ENCODE data around the gene OPCML.

OPCML gene

DNA sequence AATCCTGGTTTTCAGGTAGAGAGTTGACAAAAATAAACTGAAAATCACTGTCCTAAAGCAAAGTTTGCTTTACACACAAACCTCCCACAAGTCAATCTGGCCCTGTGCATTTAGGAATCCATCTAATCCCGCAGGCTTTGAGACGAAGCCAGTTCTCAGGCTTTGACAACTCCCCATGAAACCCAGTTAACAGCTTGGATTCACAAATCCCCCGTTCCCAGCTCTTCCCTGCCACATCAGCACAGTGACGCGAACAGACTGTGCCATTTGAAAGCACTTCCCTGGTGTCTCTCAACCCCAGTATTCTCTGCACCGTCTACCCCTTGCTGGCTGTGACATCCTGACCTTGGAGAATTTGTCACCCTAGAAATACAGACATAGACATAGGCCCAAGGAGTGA lies 117.8 kb downstream of the OPCML start:
- DNase-seq (ENCODE audit: low read depth in 1 of 2, low spot score in 1 of 2) = no peak

DNA sequence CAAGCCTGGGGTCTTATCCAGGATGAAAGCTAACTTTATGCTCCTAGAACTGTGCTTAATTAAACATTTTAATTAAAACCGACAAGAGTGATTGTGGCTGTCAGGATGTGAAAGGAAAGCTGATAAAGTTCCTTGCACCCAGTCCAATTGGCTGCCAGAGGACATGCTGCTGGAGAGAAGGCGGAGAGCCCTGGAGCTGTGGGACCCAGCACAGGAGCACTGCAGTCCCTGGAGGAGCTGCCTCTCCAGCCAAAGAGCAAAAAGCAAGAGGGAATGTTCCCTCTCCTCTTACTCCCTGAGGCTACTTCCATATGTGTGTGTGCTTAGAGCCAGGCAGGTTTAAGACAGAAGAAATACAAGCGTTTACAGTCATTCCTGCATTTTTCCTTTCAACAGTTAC lies 118.6 kb downstream of the OPCML start:
- DNase-seq (ENCODE audit: low read depth in 1 of 2, low spot score in 1 of 2) = no peak

DNA sequence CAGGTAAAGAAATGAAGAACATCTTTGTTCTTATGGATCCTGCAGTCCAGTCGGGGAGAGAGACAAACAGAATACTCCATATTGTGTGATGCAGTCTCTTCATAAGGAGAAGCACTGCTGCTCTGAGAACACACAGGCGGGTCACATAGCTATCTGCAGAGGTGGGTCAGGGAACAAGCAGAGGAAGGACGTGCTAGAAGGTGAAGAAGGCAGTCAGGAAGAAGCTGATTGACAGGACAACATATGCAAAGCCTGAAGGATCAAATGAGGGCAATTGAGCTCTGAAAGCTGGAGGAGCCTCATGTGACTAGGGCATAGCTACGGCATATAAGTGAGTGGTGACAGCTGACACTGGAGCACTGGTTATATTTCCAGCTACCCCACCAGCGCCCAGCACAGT lies 122.5 kb downstream of the OPCML start:
- DNase-seq (ENCODE audit: low read depth in 1 of 2, low spot score in 1 of 2) = no peak

DNA sequence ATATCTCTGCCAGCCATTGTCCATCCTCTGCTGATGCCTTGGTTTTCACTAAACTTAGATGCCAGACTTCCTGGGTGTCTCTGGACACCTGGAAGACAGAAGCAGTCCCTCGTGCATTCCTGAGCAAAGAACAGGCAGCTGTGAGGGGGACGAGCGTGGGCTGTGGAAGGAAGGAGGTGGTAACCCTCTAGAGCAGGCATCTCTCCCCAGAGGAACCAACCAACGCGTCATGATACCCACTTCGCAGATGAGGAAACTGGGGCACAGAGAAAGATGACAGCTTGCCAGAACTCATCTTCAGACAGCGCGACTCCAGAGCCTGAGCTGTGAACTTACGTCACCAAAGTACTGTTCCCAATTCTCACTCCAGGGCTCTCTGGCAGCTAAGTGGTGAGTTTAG lies 123.4 kb downstream of the OPCML start:
- DNase-seq (ENCODE audit: low read depth in 1 of 2, low spot score in 1 of 2) = no peak

DNA sequence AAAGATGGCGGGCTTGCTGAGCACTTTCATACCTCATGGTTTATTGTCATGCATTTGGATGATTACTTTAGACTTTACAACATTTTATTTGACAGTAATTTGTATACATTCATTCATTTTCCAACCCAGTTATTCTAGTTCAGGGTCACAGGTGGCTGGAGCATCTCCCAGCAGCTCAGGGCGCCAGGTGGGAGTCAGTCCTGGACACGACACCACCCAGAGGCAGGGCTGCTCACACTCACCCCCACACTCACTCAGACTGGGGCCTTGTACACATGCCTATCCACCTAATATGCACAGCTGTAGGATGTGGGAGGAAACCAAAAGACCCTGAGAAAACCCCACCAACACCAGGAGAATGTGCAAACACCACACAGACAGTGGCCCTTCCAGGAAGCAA lies 123.9 kb downstream of the OPCML start:
- DNase-seq (ENCODE audit: low read depth in 1 of 2, low spot score in 1 of 2) = no peak

DNA sequence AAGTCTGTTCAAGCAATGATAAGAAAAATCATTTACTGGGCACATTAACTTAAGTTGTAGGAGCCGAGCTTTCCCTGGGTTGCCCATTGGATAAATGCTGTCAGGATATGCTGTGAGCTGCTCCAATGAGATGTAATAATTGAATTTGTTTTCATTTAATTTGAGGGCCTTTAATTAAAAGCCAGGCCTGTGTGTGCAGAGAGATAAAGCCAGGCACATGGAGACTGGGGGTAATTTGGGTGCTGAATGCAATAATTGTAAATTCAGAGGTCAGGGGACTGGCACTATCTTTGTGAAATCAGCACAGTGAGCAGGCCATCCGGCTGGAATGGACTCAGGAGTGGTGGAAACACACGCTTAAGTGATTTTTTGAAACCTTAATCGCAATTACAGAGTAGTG lies 125.8 kb downstream of the OPCML start:
- DNase-seq (ENCODE audit: low read depth in 1 of 2, low spot score in 1 of 2) = no peak

DNA sequence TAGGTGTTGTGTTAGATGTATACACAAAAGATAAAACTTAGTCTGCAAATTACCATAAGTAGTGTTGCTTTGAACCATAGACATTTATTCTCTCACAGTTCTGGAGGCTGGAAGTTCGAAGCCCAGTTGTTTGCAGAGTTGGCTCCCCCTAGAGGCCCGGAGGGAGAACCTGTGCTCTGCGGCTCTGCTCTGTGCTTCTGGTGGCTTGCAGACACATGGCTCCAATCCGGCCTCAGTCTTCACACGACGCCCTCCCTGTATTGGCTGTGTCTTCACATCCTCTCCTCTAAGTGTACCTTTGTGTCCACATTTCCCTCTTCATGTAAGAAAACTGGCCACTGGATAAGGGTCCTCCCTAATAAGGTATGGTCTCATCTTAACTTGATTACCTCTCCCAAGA lies 128.4 kb downstream of the OPCML start:
- no peak for DNase-seq (ENCODE audit: low read depth in 1 of 2, low spot score in 1 of 2)

DNA sequence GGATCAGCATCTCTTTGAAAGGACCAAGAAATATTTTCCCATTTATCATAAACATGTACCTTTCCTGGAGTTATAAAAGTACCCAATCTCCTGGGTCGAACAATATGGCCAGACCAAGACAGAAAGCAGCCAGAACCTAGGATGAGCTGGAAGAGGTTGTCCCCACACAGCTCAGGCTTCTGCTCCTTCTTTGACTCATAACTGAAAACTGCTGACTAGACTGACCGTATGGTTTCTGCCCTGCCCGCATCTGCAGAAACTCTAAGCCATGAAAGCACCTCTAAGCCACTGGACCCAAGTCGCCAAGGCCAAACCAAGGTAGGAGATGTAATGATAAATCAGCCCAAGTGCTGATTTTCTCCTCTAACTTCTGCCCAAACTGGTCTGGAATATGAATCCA lies 129.8 kb downstream of the OPCML start:
- no peak for DNase-seq (ENCODE audit: low read depth in 1 of 2, low spot score in 1 of 2)

DNA sequence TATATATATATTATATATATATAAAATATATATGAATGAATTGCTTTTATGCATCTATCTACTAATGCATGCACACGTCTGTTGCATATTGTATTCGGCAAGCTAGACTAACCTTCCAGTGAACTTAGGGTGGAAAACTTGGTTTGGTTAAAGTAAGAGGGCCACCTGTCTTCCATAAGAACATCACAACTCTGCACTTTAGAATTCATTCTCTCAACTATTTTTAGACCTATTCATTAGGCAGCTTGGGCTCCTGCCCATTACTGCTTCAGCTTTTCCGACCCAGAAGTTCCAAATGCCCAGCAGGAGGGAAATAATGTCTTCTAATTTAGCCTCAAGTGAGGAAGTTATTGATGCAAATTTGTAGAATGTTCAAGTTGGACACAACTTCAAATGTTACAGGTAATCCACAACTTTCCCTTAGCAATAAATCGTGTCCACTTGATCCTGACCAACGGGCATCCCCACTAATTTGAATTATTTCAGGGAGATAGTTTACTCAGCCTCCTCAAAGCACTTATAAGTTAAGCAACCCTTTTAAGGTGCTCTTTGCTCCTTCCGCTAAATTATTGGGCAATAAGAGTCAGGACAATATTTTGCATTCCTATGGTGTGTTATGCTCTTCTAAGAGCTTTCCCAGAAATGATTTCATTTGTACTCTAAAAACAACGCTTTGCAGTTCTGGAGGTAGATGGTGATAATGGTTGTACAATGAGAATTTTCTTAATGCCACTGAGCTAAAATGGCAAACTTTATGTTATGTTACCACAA lies 132.3 kb downstream of the OPCML start:
- DNase-seq (ENCODE audit: low read depth in 1 of 2, low spot score in 1 of 2) = no peak

DNA sequence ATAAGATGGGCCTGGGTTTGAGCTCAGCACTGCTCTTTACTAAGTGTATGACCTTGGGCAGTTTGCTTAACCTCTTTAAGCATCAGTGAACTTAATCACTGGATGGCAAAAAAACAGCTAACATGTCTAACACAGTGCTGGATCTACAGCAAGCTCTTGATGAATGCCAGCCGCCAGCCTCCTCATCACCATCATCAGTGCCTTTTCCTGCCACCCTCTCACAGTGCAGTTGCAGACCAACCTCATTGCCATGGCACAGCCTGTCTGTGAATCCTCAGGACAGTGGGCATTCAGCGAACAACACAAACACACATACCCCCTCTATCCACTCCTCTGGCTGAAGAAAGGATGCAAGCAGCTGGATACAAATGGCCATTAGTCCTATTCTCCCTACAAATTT lies 133.0 kb downstream of the OPCML start:
- no peak for DNase-seq (ENCODE audit: low read depth in 1 of 2, low spot score in 1 of 2)

DNA sequence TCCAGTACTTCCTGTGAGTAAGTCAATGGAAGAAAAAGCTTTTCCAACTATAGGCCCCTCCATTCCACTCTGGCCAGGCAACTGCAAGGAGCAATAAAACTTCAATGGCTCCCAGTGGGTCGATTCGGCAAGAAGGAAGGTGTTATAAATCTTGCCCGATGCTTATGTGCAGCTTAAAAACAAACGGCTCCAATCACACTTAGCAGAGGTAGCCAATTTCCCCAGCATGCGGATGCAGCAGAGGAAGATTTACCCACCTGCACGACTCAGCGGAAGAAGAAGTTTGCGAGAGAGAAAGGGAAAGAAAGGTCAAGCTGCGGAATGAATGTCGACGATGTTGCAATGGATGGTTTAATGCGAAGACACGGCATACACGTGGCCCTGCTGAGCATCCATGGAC lies 141.5 kb downstream of the OPCML start:
- no peak for DNase-seq (ENCODE audit: low read depth in 1 of 2, low spot score in 1 of 2)

DNA sequence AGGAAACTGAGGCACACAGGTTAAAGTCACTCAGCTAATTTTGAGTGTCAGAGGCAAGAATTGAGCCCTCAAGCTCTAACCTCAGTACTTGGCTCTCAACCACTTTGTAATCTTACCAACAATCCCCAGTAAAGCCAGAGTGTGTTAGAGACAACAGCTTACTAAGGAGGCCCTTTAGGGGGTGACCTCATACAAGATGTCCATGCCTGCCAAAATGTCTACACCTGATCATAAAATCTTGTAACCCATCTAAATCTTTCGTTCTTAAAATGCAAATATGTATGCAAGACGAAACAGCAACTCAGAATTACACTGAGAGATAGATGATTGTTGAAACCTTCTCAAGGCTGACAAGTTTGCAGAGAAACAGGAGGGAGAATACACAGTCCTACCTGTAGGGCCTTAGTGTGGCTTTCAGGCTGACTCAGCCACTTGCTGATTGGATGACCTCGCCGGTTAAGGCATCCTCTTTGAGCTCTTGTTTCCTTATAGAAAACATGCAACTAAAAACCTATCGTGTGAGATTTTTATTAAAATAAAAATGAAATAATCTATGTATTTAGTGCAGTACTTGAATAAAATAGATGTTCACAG lies 143.2 kb downstream of the OPCML start:
- no peak for DNase-seq (ENCODE audit: low read depth in 1 of 2, low spot score in 1 of 2)

DNA sequence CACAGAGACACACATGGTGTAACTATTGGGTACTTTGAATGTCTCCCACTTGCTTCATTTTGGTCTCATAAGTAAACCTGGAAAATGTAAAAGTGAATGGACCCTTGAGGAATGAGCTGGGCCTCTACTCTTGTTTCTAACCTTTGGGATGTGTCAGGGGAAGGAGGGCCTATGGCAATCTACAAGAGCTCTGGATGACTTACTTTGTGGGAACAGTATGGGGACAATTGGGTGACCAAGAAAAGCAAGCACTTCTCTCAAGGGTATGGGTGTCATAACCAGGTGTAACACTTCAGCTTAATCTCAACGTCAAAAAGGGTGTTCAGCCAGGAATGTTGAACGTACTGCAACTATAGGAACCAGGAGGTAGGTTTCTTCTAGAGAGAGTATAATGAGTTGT lies 144.0 kb downstream of the OPCML start:
- DNase-seq (ENCODE audit: low read depth in 1 of 2, low spot score in 1 of 2) = no peak

DNA sequence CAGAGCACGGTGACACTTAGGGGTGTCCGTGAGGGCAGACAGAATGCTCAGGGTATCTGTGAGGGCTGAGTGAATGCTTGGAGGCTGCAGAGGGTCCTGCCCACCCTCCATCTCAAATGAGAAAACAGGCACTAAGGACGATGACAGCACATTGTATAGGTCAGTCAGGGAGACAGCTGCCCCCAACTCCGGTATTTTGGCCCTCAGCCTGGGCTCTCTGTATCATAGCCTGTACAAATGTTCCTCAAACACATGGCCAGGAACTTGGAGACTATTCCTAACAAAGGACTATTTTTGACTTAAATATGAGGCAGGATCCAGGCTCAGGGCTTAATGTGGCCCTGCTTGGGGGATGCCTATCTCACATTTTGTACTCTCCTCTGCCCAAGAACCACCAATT lies 145.4 kb downstream of the OPCML start:
- DNase-seq (ENCODE audit: low read depth in 1 of 2, low spot score in 1 of 2) = no peak

DNA sequence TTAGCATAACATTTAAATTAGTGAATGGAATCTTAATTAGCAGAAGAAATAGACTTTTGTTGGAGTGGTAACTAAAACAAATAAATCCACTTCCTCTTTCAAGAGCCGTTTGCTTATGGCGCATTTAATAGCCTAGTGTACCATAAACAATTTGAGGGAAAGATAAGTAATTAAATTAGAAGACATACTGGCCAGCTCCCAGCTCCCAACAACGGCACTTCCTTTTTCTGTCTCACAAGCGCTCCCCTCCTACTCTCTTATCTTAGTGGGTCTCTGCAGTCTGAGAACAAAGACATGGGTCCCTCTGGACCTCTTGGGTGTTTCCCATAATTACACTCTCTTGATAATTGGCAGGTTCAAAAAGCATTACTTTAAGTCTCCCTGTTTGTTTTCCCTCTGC lies 146.0 kb downstream of the OPCML start:
- no peak for DNase-seq (ENCODE audit: low read depth in 1 of 2, low spot score in 1 of 2)

DNA sequence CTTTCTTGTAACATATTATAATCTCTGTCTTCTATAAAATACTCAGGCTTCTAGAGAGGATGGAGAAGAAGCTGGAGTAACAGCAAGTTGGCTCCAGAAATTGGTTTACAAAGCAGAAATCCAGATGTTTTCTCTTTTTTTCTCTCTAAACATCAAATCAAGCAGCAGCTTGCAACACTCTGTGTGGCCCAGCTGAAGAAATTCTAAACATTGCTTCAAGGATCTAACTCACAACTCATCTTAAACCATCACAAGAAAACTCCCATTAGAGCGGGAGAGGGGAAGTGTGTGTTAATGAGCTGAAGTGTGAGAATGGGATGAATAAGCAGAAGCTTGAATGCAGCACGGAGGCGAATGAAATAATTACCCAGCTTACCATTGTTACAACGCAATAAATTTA lies 146.5 kb downstream of the OPCML start:
- DNase-seq (ENCODE audit: low read depth in 1 of 2, low spot score in 1 of 2) = no peak

DNA sequence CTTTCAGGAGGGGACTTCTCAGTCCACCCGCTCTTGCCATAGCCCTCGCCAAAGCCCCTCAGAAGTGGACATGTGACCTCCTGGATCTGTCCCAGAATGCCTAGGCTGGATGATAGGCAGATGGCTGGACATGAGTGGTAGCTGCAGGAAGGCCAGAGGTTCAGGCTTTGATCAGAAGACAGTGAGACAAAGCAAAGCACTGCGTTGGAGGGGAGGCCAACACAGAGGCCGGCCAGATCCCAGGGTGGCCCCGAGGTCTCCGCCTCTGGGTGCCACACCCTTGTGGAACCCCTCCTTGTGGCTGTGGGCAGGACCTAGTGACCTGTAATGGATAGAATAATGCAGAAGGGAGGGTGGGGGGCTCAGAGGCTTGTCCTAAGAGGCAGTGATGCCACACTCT lies 147.6 kb downstream of the OPCML start:
- no peak for DNase-seq (ENCODE audit: low read depth in 1 of 2, low spot score in 1 of 2)

DNA sequence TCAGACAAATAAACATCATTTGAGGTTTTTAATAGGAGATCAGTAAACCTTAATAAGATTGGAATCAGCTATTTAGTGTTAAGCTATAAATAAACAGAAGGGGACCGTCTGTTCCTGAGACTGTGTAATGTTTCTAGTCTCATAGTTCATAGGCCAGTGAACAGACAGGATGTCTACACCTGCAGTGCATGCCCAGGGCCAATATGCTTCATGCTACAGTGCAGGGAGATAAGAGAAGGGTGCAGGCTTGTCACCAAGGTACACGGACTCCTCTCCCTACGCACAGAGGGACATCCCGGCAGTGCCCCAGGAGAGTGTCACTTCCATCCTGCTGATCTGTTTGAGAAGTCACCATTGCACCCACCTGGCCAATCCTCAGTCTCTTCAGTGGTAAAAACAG lies 148.6 kb downstream of the OPCML start:
- no peak for DNase-seq (ENCODE audit: low read depth in 1 of 2, low spot score in 1 of 2)

DNA sequence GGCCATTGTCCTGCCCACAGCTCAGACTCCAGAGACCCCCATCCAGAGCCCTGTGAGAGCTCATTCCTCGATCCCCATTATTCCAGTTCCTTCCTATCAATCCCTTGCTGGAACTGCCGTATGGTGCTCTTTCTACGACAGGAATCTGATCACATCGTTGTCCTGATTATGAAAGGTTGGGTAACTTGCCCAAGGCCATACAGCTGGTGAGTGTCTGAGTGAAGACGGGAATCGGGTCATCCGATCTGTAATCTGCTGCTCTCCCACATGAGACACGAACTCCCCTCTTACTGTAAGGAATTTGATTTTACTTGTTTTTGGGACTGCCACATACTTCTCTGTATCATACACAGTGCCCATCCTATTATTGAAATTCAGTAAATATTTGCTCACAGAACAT lies 149.1 kb downstream of the OPCML start:
- no peak for DNase-seq (ENCODE audit: low read depth in 1 of 2, low spot score in 1 of 2)

DNA sequence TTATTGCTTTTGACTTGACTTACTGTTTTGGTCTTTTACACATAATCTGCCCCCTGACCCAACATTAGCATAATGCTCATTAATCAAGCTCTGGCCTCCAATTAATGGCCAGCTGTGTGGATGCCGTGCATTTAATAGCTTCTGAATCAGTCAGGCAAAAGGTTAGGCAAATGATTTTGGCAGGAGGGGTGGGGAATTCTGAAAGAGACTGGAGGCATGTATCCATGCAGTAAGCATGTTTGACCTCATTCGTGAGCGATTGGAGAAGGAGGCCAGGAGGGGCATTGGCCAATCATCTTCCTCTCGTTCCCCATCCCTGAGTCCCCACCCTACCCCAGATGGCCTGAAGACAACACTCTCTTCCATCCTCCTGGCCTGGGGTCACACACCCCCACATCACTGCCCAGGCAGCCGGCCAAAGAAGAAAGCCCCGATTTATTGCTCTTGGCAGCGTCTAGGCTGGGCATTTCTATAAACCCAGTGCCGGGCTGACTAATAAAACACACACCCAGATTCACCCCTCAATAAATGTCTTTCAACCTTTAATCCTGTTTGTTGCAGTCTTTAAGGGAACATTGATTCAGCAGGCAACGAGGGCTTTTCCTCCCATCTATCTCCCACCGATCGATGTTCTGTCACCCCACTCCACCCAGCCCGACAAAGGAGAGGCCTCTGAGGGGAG lies 150.0 kb downstream of the OPCML start:
- no peak for DNase-seq (ENCODE audit: low read depth in 1 of 2, low spot score in 1 of 2)

DNA sequence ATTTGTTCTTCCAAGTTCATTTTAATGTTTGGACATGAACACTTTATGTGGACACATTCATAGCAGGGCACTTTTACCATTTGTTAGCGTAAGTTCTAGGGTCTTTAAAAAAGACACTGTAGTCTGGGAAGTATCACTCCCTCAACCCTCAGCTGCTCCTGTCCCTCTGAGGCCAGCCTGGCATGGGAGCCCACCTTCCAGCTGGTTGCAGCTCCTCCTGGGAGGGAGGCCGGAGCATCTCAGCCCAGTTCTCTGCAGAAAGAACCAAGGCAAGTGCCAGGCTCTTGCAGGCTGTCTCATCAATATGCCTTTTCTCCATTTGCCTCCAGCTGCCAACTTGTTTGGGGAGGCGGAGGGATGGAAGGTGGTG lies 150.6 kb downstream of the OPCML start:
- DNase-seq (ENCODE audit: low read depth in 1 of 2, low spot score in 1 of 2) = no peak

DNA sequence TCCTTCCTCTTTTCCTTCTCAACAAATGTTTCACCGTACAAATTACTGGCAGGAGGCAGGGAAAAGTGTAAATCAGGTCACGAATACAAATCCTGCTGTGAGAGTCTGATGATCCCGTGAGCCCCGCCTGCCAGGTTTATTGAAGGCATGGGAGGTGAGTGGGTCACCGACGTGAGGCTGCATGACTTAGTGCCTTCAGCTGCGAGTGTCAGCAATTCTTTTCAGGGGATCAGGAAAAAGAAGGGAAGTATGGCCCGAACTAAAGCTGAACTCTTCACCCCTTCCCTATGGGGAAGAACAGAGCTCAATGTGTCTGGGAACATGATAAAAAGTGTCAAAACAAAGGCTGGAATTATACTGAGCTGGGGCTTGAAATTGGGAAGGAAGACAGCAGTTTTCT lies 166.2 kb downstream of the OPCML start:
- no peak for DNase-seq (ENCODE audit: low read depth in 1 of 2, low spot score in 1 of 2)

DNA sequence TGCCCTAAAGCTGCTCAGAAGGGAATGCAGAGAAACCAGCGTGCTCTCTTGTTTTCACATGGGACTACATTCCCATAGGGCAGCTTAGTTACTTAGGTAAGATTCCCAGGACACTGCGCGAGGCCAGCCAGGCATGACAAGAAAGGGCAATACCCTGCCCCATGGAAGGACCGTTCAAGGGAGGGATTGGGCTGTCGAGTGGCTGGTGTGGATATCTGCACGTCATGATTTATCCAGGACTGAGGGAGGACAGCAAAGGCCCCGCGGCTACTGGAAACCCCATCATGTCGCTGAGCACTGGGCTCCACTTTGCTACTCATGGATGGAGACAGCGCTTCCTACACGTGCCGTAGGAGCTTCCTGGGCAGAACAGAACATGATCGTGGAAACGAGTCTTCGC lies 169.4 kb downstream of the OPCML start:
- DNase-seq (ENCODE audit: low read depth in 1 of 2, low spot score in 1 of 2) = no peak

Measured in activated CD4-positive, alpha-beta T cell treated with anti-CD3 and anti-CD28 coated beads, Interleukin-2, amount 50 U/mL, for 24 hours (primary cell).